GM21737 (cell line): ENCODE data around the gene CCDC40.

Experiments
- ATAC-seq: cut with Tn5 transposase; IDR thresholded peaks from one replicate; pipeline ENCODE4 v1.9.1; 2021; ENCODE audit warnings: mild to moderate bottlenecking, moderate library complexity; ENCODE audit not compliant: unreplicated experiment

Gene CCDC40

GRCh38 chr17:80130992-80131391 lies 94.5 kb downstream of the CCDC40 start:
- ATAC-seq: no peak

- no peak for ATAC-seq
These were observed 96.6 kb downstream of the CCDC40 start for GRCh38 chr17:80132906-80133625.

DNA sequence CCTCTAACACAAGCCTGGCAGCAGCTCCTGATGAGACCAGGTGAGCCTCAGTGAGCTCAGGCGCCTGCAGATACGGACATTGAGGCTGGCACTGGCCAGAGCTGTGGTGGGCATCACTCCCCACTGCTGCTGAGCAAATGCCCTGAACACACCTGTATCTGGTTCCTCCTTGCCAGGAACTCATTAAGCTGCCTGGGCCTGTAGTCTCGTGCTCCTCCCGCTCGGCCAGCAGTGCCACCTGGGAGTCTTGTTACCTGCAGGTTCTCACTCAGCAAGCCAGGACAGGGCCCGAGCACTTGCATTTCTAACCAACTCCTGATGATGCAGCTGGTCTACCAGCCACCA lies 97.2 kb downstream of the CCDC40 start:
- no peak for ATAC-seq

DNA sequence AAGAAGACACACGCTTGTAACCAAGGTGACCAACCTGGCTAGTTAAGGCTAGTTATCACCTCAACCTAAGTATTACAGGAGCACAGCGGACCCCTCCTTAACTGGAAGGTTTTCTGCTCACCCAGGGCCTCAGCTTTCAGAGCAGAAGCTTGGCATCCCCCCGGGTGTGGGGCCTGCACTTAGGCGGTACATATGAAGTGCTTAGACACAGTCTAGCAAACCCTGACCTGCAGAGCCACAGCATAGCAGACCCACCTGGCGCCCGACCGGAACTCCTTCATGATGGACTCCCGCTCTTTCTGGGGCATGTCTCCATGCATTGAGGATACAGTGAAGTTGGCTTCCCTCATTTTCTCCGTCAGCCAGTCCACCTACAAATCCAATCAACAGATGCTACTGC lies 100.7 kb downstream of the CCDC40 start:
- no peak for ATAC-seq

- no peak for ATAC-seq
These were observed 102.5 kb downstream of the CCDC40 start for GRCh38 chr17:80138856-80139426.

- ATAC-seq: no peak
These were observed 105.2 kb downstream of the CCDC40 start for GRCh38 chr17:80141463-80142165.

GRCh38 chr17:80142929-80143328 lies 106.5 kb downstream of the CCDC40 start:
- ATAC-seq: no peak

DNA sequence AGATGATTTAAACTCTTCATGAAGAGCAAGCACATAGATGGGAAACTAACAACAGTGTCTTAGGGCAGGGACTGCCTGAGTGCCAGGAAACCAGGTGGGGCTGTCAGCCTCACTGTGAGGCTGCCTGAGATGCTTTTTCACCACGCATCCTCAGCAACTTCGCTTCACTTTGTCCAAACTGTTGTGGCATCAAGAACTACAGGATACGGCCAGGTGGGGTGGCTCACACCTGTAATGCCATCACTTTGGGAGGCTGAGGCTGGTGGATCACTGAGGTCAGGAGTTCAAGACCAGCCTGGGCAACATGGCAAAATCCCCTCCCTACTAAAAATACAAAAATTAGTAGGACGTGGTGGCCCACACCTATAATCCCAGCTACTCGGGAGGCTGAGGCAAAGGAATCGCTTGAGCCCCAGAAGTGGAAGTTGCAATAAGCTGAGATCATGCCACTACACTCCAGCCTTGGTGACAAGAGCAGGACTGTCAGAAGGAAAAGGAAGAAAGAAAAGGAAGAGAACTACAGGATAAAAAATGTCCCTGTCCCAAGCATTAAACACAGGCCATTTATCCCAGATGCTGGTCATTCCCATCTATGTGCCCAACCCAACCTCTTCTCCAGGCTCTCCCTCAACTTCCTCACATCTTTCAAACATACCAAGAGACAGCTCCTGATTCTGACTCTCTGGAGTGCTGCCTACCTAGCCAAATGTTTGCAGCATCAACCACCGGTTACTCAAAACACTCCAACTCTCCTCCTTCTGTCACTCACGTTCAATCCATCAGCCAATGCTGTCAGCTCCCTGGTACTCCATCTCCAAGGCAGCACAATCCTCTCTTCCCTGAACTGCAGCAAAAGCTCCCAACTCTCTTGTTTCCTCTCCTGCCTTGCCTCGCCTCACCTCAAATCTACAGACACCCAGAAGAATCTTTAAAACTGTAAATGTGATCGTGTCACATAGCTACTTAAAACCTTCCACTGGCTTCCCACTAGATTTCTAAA lies 108.9 kb downstream of the CCDC40 start:
- no peak for ATAC-seq

GRCh38 chr17:80146121-80147034 lies 109.9 kb downstream of the CCDC40 start:
- peak; percentile 24 for ATAC-seq

GRCh38 chr17:80147035-80147822 lies 110.8 kb downstream of the CCDC40 start, which contains the start of gene EIF4A3:
EIF4A3 (minus strand) TSS chr17:80147128; CDS start chr17:80146961, 167 bp downstream.
- ATAC-seq: peak; percentile 81
